Hepatocyte (in vitro differentiated cells): Measurements from ENCODE around the gene BMPR1A. TPM values are rescaled to one million over a fixed set of nuclear protein-coding genes. Genes with fewer than 3 reads are reported as not detected.
"Not testable (repeated sequence)": the region's sequence is repeated elsewhere in the genome, so short reads cannot be mapped to it uniquely, and the experiment has no call there.

Source experiments
- DNase-seq: peaks from one replicate; pipeline ENCODE4 v3.0.0-alpha.2; 2016; ENCODE audit warnings: low spot score
- H2AFZ ChIP-seq: fragments of 200-600 bp; sonication (generic); 2 replicates; pipeline ENCODE4 v1.6.0; 2016; ENCODE audit warnings: antibody characterized with exemption, mild to moderate bottlenecking
- H3K27ac ChIP-seq: fragments of 200-600 bp; sonication (generic); 2 replicates; pipeline ENCODE4 v1.5.1; 2016; ENCODE audit warnings: mild to moderate bottlenecking
- H3K27me3 ChIP-seq: fragments of 200-600 bp; sonication (generic); 2 replicates; pipeline ENCODE4 v1.6.1; 2016
- H3K36me3 ChIP-seq: fragments of 200-600 bp; sonication (generic); replicated peaks from 2 replicates; pipeline ENCODE4 v1.5.1; 2016; ENCODE audit warnings: low read depth; ENCODE audit not compliant: insufficient read depth
- H3K4me1 ChIP-seq: fragments of 200-600 bp; sonication (generic); 2 replicates; pipeline ENCODE4 v1.5.1; 2016; ENCODE audit warnings: mild to moderate bottlenecking, moderate library complexity; ENCODE audit not compliant: insufficient read depth
- H3K4me2 ChIP-seq: fragments of 200-600 bp; sonication (generic); 2 replicates; pipeline ENCODE4 v1.6.0; 2016
- H3K4me3 ChIP-seq: fragments of 200-600 bp; sonication (generic); 2 replicates; pipeline ENCODE4 v1.5.1; 2016; ENCODE audit warnings: mild to moderate bottlenecking
- H3K79me2 ChIP-seq: fragments of 200-600 bp; sonication (generic); 2 replicates; pipeline ENCODE4 v1.6.0; 2017; ENCODE audit warnings: mild to moderate bottlenecking
- H3K9me2 ChIP-seq: fragments of 200-600 bp; sonication (generic); replicated peaks from 2 replicates; pipeline ENCODE4 v1.6.0; 2017; ENCODE audit warnings: mild to moderate bottlenecking; ENCODE audit not compliant: insufficient read depth
- H3K9me3 ChIP-seq: fragments of 200-600 bp; sonication (generic); 2 replicates; pipeline ENCODE4 v1.5.1; 2016; ENCODE audit warnings: low read depth, mild to moderate bottlenecking
- H4K20me1 ChIP-seq: fragments of 200-600 bp; sonication (generic); 2 replicates; pipeline ENCODE4 v1.6.0; 2016; ENCODE audit warnings: mild to moderate bottlenecking; ENCODE audit not compliant: insufficient read depth, poor library complexity, severe bottlenecking
- EZH2 ChIP-seq: fragments of 200-600 bp; sonication (generic); IDR thresholded peaks from 2 replicates; pipeline ENCODE4 v1.6.1; 2016; ENCODE audit warnings: antibody characterized with exemption, mild to moderate bottlenecking, borderline replicate concordance
- EZH2phosphoT487 ChIP-seq: fragments of 200-600 bp; sonication (generic); IDR thresholded peaks from one replicate; pipeline ENCODE4 v1.6.1; 2018; ENCODE audit warnings: antibody characterized with exemption, mild to moderate bottlenecking, low read depth, moderate library complexity; ENCODE audit not compliant: unreplicated experiment, severe bottlenecking
- WGBS: methylation state at CpG from one replicate; pipeline ENCODE4 v1.1.6; 2016; ENCODE audit warnings: low lambda C conversion rate; ENCODE audit errors: missing lambda C conversion rate; 5-methylcytosine and 5-hydroxymethylcytosine counted together
- polyA plus RNA-seq: library from polyadenylated mRNA; unstranded; fragments of >200 nt; fragmentation: Nextera tagmentation; extraction: Ambion mirVana; gene quantifications from 2 replicates; pipeline ENCODE4 v1.2.1, GENCODE V29; 2016
- total RNA-seq: library from RNA; depleted of rRNA; stranded (reverse); fragments of >200 nt; gene quantifications from 2 replicates; pipeline ENCODE4 v1.2.3, GENCODE V29; 2014
- TF ChIP-seq, protein P1 (sequence below): fragments of 200-600 bp; sonication (generic); IDR thresholded peaks from 2 replicates; pipeline ENCODE4 v1.5.1; 2016; ENCODE audit warnings: antibody characterized with exemption, mild to moderate bottlenecking; ENCODE audit not compliant: poor library complexity

Gene BMPR1A
- total and polyA plus RNA-seq, 2 experiments from 2014 or later: 25.1 to 58.0 TPM

DNA sequence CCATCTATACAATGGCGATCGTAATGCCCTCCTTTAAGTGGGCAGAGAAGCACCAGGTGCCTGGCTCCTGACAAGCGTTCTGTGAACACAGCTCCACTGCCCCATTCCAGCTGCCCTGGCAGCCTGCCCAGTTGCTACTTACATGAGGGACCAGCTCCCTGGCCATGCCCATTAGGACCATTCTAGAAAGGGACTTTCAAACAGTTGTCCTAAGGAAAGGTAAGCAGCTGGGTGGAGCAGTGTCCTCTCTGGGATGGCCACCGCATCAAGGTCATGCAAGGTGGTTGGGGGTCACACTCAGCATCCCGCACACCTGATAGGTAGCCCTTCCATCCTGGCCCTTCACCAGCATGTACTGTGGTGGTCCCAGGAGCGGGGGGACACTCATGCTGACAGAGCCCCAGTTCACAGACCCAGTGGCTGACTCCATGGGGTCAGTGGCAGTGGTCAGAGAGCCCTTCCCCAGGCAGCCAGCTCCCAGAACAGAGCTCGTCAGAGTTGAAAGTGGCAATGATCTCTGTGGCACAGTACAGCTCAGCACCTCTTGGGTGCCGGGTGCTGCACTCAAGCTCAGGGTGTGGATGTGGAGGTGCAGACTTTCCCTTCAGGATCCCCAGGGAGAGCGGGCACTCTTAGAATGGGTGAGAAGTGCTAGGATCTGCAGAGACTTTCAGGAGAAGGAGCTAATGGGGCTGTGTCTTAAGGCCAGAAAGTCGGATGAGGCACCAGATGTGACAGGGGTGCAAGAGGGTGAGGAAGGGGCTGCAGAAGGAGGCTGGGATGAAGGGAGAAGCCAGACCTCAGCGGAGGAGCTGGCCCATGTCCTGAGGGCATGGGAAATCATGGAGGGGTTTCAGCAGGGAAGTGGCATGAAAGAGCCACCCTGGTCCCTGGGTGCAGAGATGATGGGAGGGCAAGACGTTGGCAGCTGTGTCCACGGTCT lies 190.1 kb downstream of the BMPR1A start:
- H4K20me1 ChIP-seq: no peaks in the 10 kb centered on the region
- no peaks in the 10 kb centered on the region for H3K9me2 ChIP-seq
- no peaks in the 10 kb centered on the region for H3K4me1 ChIP-seq
- H3K4me2 ChIP-seq: no peak overlapping the region
- no peaks in the 10 kb centered on the region for H3K27me3 ChIP-seq
- TF ChIP-seq, protein P1, sequence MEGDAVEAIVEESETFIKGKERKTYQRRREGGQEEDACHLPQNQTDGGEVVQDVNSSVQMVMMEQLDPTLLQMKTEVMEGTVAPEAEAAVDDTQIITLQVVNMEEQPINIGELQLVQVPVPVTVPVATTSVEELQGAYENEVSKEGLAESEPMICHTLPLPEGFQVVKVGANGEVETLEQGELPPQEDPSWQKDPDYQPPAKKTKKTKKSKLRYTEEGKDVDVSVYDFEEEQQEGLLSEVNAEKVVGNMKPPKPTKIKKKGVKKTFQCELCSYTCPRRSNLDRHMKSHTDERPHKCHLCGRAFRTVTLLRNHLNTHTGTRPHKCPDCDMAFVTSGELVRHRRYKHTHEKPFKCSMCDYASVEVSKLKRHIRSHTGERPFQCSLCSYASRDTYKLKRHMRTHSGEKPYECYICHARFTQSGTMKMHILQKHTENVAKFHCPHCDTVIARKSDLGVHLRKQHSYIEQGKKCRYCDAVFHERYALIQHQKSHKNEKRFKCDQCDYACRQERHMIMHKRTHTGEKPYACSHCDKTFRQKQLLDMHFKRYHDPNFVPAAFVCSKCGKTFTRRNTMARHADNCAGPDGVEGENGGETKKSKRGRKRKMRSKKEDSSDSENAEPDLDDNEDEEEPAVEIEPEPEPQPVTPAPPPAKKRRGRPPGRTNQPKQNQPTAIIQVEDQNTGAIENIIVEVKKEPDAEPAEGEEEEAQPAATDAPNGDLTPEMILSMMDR: no peak
- no peak for TF ChIP-seq EZH2
- no peak for TF ChIP-seq EZH2phosphoT487
- no peaks in the 10 kb centered on the region for H3K9me3 ChIP-seq
- no peak for DNase-seq
- H2AFZ ChIP-seq: no peak overlapping the region
- no peak overlapping the region for H3K4me3 ChIP-seq
- no peaks in the 10 kb centered on the region for H3K79me2 ChIP-seq
- no peaks in the 10 kb centered on the region for H3K36me3 ChIP-seq
- WGBS: 91% methylated on average over 13 of the region's 13 CpGs
- H3K27ac ChIP-seq: no peak overlapping the region

- not testable (repeated sequence) for H3K27me3 ChIP-seq, H3K79me2 ChIP-seq, DNase-seq, H3K9me2 ChIP-seq, H3K36me3 ChIP-seq, H3K9me3 ChIP-seq, H3K4me2 ChIP-seq, H2AFZ ChIP-seq, H3K27ac ChIP-seq, H4K20me1 ChIP-seq, H3K4me3 ChIP-seq, H3K4me1 ChIP-seq
- 98% methylated on average over 4 of the region's 4 CpGs for WGBS
These were observed 191.4 kb downstream of the BMPR1A start for GRCh38 chr10:86947806-86948205.

- TF ChIP-seq EZH2 (no peak), EZH2phosphoT487 (no peak)
- TF ChIP-seq, protein P1: no peak
- no peaks in the 10 kb centered on the region for H3K9me3 ChIP-seq
These were observed 193.9 kb downstream of the BMPR1A start for GRCh38 chr10:86950349-86950748.

DNA sequence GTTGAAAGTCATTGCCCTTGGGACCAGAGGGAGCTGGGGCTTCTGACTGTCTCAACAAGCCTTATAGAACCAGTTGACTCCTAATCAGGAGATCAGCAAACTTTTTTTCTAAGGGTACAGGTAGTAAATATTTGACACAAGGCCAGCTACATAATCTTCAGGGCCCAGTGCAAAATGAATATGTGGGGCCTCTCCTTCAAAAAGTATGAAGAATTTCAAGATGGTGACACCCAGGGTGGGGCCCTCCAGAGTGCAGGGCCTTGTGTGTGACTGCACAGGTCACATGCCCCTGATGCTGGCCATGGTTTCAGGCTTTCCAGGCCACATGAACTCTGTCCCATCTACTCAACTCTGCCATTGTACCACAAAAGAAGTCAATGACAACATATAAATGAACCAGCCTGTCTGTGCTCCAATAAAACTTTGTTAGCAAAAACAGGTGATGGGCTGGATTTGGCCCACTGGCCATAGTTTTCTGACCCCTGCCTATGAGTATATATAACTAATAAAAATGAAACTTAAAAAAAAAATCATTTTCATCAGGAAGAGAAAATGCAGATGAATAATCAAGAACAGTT lies 194.9 kb downstream of the BMPR1A start:
- Histone ChIP-seq H3K27ac (peak overlapping the region; percentile 47), H3K36me3 (no peaks in the 10 kb centered on the region), H3K79me2 (no peaks in the 10 kb centered on the region), H4K20me1 (no peaks in the 10 kb centered on the region), H3K4me1 (peaks cover 20% of the 10 kb centered on the region), H3K27me3 (no peaks in the 10 kb centered on the region), H3K9me2 (no peaks in the 10 kb centered on the region), H2AFZ (no peak overlapping the region), H3K9me3 (no peaks in the 10 kb centered on the region), H3K4me2 (no peak overlapping the region), H3K4me3 (no peak overlapping the region)
- TF ChIP-seq EZH2: no peak
- TF ChIP-seq EZH2phosphoT487: no peak
- TF ChIP-seq, protein P1: no peak
- DNase-seq: peak; percentile 16

More at GRCh38 chr10:86950349-86950748, 193.9 kb downstream of the BMPR1A start:
- H3K9me2 ChIP-seq: no peaks in the 10 kb centered on the region
- H3K4me2 ChIP-seq: no peak overlapping the region
- no peak overlapping the region for H3K4me3 ChIP-seq
- H3K4me1 ChIP-seq: peaks cover 15% of the 10 kb centered on the region
- no peaks in the 10 kb centered on the region for H4K20me1 ChIP-seq
- no peaks in the 10 kb centered on the region for H3K79me2 ChIP-seq
- WGBS: 70% methylated on average over 1 of the region's 1 CpG
- H2AFZ ChIP-seq: no peak overlapping the region
- DNase-seq: no peak
- no peak overlapping the region for H3K27ac ChIP-seq
- no peaks in the 10 kb centered on the region for H3K27me3 ChIP-seq
- no peaks in the 10 kb centered on the region for H3K36me3 ChIP-seq
